B cell (primary cell): ENCODE measurements around the gene LPCAT3. TPM values are rescaled to one million over a fixed set of nuclear protein-coding genes. Genes with fewer than 3 reads are reported as not detected.

Source experiments
- ATAC-seq: fragments of 200-7000 bp; cut with Tn5 transposase; one replicate; pipeline ENCODE4 v1.10.0; 2021; ENCODE audit warnings: low read depth, mild to moderate bottlenecking, moderate number of reproducible peaks, moderate library complexity
- CTCF ChIA-PET: fragments of 350-600 bp; sonication (Branson Sonifier 250); formaldehyde crosslinking; loops from one replicate; lab custom pipeline; 2021; ENCODE audit warnings: antibody characterized with exemption, inconsistent platforms; lab: Charles Lee
- POLR2A ChIA-PET: fragments of 350-600 bp; sonication (Branson Sonifier 250); formaldehyde crosslinking; loops from one replicate; lab custom pipeline; 2021; ENCODE audit warnings: antibody characterized with exemption; lab: Charles Lee
- DNase-seq: peaks from one replicate; pipeline ENCODE4 v3.0.0; 2013
- H2AFZ ChIP-seq: 2 replicates; pipeline ENCODE4 v1.6.1; 2012; ENCODE audit warnings: mild to moderate bottlenecking, low read depth, low read length; ENCODE audit not compliant: insufficient read depth, poor library complexity, severe bottlenecking
- H3K27ac ChIP-seq, 2 donors: 1 replicate in 1 of 2; 2 replicates in 1 of 2; pipeline ENCODE4 v1.5.1; 2012 to 2013; ENCODE audit warnings: low read length in 2 of 2, mild to moderate bottlenecking in 2 of 2, moderate library complexity in 1 of 2
- H3K27me3 ChIP-seq, 4 experiments: fragments of 200-600 bp in 1 of 4; sonication (generic) in 1 of 4; replicated peaks in 1 of 4; 1 replicate in 2 of 4; 2 replicates in 2 of 4; pipeline versions ENCODE4 v1.6.1 to v1.7.0; 2013 to 2016; ENCODE audit warnings: low read length in 3 of 4, mild to moderate bottlenecking in 2 of 4, mixed read lengths in 1 of 4, moderate library complexity in 1 of 4; ENCODE audit not compliant: insufficient read depth in 4 of 4, control insufficient read depth in 3 of 4; ENCODE audit errors: control extremely low read depth in 1 of 4
- H3K36me3 ChIP-seq, 2 experiments: replicated peaks in 1 of 2; 1 replicate in 1 of 2; 2 replicates in 1 of 2; pipeline versions ENCODE4 v1.6.1 to v1.7.1; 2013; ENCODE audit warnings: low read length in 1 of 2; ENCODE audit not compliant: insufficient read depth in 2 of 2, control insufficient read depth in 1 of 2; ENCODE audit errors: control extremely low read depth in 1 of 2, extremely low read depth in 1 of 2
- H3K4me1 ChIP-seq, 2 donors: fragments of 200-600 bp in 1 of 2; sonication (generic) in 1 of 2; 1 replicate in 1 of 2; 2 replicates in 1 of 2; pipeline versions ENCODE4 v1.5.1 to v1.6.1; 2013 to 2017; ENCODE audit warnings: low read length in 2 of 2; ENCODE audit not compliant: control insufficient read depth in 2 of 2, insufficient read depth in 2 of 2
- H3K4me2 ChIP-seq: replicated peaks from 2 replicates; pipeline ENCODE3; 2012; ENCODE audit warnings: mild to moderate bottlenecking, low read depth, low read length; ENCODE audit not compliant: poor library complexity, severe bottlenecking
- H3K4me3 ChIP-seq, 5 experiments: fragments of 200-600 bp in 1 of 5; sonication (generic) in 1 of 5; 1 replicate in 3 of 5; 2 replicates in 2 of 5; pipeline versions ENCODE4 v1.5.1 to v1.7.0; 2011 to 2016; ENCODE audit warnings: low read length in 4 of 5, mild to moderate bottlenecking in 4 of 5, low read depth in 2 of 5, control low read depth in 1 of 5, moderate library complexity in 1 of 5; ENCODE audit not compliant: insufficient read depth in 1 of 5; ENCODE audit errors: control extremely low read depth in 1 of 5, extremely low read depth in 1 of 5
- H3K79me2 ChIP-seq: fragments of 200-600 bp; sonication (generic); one replicate; pipeline ENCODE4 v1.6.0; 2016; ENCODE audit warnings: low read length; ENCODE audit not compliant: control insufficient read depth, insufficient read depth
- H3K9ac ChIP-seq: fragments of 200-600 bp; sonication (generic); 2 replicates; pipeline ENCODE4 v1.6.1; 2017; ENCODE audit warnings: mild to moderate bottlenecking, low read length, moderate library complexity
- H3K9me3 ChIP-seq, 3 donors: one replicate each; pipeline versions ENCODE4 v1.6.1 to v1.7.1; 2013; ENCODE audit warnings: low read length in 2 of 3; ENCODE audit not compliant: control insufficient read depth in 2 of 3, insufficient read depth in 1 of 3; ENCODE audit errors: control extremely low read depth in 1 of 3
- H4K20me1 ChIP-seq: 2 replicates; pipeline ENCODE4 v1.6.0; 2012; ENCODE audit warnings: mild to moderate bottlenecking, low read length; ENCODE audit not compliant: insufficient read depth, control insufficient read depth, poor library complexity, severe bottlenecking
- H3K27ac Mint-ChIP-seq: one replicate; pipeline ENCODE4 v1.8.0; 2021; ENCODE audit warnings: mixed read lengths
- H3K27me3 Mint-ChIP-seq: one replicate; pipeline ENCODE4 v1.8.0; 2021; ENCODE audit warnings: mixed read lengths
- H3K4me1 Mint-ChIP-seq: one replicate; pipeline ENCODE4 v1.8.0; 2021; ENCODE audit warnings: mixed read lengths
- H3K4me3 Mint-ChIP-seq: one replicate; pipeline ENCODE4 v1.8.0; 2021; ENCODE audit warnings: mixed read lengths
- H3K9me3 Mint-ChIP-seq: one replicate; pipeline ENCODE4 v1.8.0; 2022; ENCODE audit warnings: mixed read lengths; ENCODE audit not compliant: insufficient read depth
- CTCF ChIP-seq: fragments of 200-600 bp; IDR thresholded peaks from one replicate; pipeline ENCODE4 v1.8.0; 2022; ENCODE audit warnings: antibody characterized with exemption, mild to moderate bottlenecking
- EZH2 ChIP-seq: IDR thresholded peaks from 2 replicates; pipeline ENCODE4 v1.6.1; 2012; ENCODE audit warnings: borderline replicate concordance, low read depth, mild to moderate bottlenecking, moderate library complexity, low read length; ENCODE audit not compliant: insufficient read depth, poor library complexity, severe bottlenecking
- WGBS: methylation state at CpG from one replicate; pipeline ENCODE4 v1.1.5; 2013; ENCODE audit warnings: missing lambda C conversion rate; ENCODE audit not compliant: insufficient coverage; 5-methylcytosine and 5-hydroxymethylcytosine counted together
- intact Hi-C: fragments of 100-400 bp; cut with micrococcal nuclease; formaldehyde crosslinking; loops from one replicate; pipeline ENCODE4 v1.10.0; 2022
- polyA plus RNA-seq: library from polyadenylated mRNA; depleted of rRNA; stranded (reverse); fragments of >200 nt; gene quantifications from 2 replicates; pipeline ENCODE4 v1.2.3, GENCODE V29; 2012
- total RNA-seq, 2 donors: library from RNA; stranded (reverse); fragments of 120-200 nt in 1 of 2; gene quantifications; 1 replicate in 1 of 2; 2 replicates in 1 of 2; pipeline versions ENCODE4 v1.2.3 to v1.2.4, GENCODE V29; 2013 to 2022

The LPCAT3 gene
- total and polyA plus RNA-seq, 2 donors (not counting 1 experiment from before 2014, with no cell fraction given) = 17.6 to 26.2 TPM

GRCh38 chr12:6958609-6959057, 59.6 kb downstream of the LPCAT3 start:
- H3K27ac Mint-ChIP-seq = peak overlapping the region; percentile 98
- ChIA-PET POLR2A (interaction anchor here (0.6 to 18.2 kb wide), 7 partner anchors 11 to 657 kb away, joined by 3 to 662 read pairs (median 5); partner anchors contain the start of genes C12orf57, ENO2, PTPN6 and RNU7-1), CTCF (interaction anchor here (0.9 to 13.5 kb wide), 9 partner anchors 10 to 206 kb away, joined by 3 to 944 read pairs (median 7); partner anchors contain the start of genes C12orf57, MLF2, PTPN6 and RNU7-1)
- DNase-seq = no peak
- peaks cover 93% of the 10 kb centered on the region for H3K4me1 Mint-ChIP-seq
- peaks cover 0 to 82% of the 10 kb centered on the region in 2 experiments for H3K36me3 ChIP-seq
- no peaks in the 10 kb centered on the region for H3K27me3 Mint-ChIP-seq
- TF ChIP-seq CTCF (no peak), EZH2 (no peak)
- peak overlapping the region; percentile 92 for H3K4me2 ChIP-seq
- peaks cover 38% of the 10 kb centered on the region for H4K20me1 ChIP-seq
- ATAC-seq = no peak
- H3K27ac ChIP-seq = peak overlapping the region; percentile 95 to 99
- H3K9me3 ChIP-seq = no peaks in the 10 kb centered on the region
- H3K9me3 Mint-ChIP-seq = no peaks in the 10 kb centered on the region
- H3K4me1 ChIP-seq = peaks cover 93 to 97% of the 10 kb centered on the region in 2 donors
- peak overlapping the region; percentile 43 to 57 (median 54) for H3K4me3 ChIP-seq
- H2AFZ ChIP-seq = no peak overlapping the region
- H3K9ac ChIP-seq = peak overlapping the region; percentile 69
- intact Hi-C loops = loop anchor here (1.0 kb wide), 1 partner anchor 7 kb away; the partner anchor contains the start of gene PTPN6
- H3K79me2 ChIP-seq = peaks cover 68% of the 10 kb centered on the region
- H3K27me3 ChIP-seq = no peaks in the 10 kb centered on the region
- H3K4me3 Mint-ChIP-seq = peak overlapping the region; percentile 91
- 4% methylated on average over 9 of the region's 10 CpGs for WGBS
